Activated T-cell treated with anti-CD3 and anti-CD28 coated beads for 1 hour (primary cell): ENCODE results near the gene RBP2.

Source experiments
- DNase-seq: peaks from one replicate; pipeline ENCODE4 v3.0.0-alpha.2; 2020; ENCODE audit warnings: low read depth

The RBP2 gene

DNA sequence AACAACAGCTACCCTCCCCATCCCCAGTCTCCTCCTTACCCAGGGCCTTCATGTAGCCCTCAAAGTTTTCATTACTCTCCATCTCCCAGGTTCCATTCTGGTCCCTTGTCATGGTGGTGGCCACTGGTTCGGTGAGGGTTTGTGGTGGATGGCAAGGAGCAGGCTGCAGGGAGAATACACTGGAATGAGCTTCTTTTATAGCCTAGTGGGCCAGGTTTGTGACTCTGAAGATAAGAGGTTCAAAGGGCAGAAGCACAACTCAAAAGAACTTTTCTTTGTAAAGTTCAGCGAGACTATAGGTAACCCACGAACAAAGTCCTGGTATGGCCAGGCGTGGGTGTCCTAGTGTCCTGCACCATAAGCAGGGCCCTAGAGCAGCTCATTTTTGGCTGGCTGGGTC, at the start of gene RBP2:
Gene RBP2, minus strand, starts transcription at position 169 of the 400 bp plus-strand sequence. Its CDS starts 57 bp downstream, at position 112.
- DNase-seq: no peak

DNA sequence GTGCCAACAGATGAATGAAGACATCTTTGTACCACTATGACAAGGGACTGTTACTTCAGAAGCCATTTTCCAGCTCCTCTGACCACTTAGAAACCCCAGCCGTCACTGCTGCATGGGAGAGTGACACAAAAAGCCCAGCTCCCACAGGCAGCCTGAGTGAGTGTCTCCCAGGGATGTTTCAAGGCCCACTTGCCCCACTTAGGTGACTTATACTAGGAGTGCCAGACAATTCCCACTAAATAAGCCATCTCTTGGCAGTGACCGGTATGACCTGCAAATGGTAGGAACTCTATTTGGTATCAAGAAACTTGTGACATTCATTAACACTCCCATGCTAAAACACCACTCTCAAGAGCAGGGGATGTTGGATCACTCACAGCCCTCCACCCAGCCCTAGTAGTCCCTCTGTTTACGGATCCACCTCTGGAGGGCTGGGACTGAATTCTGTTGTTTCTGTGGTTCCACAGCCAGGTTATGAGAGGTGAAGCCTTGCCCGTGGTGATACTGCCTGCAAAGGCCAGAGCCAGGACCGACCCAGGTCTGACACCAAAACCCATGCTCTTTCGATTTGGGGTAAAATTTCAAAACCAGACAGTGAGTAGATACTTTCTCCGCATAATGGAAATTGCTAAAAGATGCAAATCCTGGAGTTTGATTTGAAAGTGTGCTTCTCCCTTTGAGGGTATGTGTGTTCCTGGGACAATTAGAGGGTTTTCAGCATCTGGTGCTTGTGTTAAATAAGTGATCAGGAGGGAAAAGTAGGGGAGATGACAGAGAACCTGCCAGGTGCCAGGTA, 48.7 kb upstream of the RBP2 start:
- DNase-seq: no peak

DNA sequence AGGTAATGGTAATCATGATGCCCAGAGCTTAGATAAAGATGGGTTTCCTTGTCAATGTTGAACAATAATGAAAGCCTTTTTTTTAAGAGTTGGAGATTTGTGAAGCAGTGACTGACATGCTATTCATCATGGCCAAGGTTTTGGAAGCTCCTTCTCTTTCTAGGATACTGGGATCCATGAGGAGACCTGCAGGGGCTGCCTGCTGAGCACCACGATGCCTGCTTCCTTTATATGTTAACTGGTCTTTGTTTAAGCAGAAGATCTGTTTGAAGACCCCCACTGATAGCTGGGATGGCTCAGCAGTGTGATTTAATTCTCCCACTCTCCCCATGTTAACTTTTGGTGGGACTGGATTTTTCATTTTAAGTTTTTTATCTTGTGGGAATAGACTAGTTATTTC, 47.4 kb upstream of the RBP2 start:
- no peak for DNase-seq

DNA sequence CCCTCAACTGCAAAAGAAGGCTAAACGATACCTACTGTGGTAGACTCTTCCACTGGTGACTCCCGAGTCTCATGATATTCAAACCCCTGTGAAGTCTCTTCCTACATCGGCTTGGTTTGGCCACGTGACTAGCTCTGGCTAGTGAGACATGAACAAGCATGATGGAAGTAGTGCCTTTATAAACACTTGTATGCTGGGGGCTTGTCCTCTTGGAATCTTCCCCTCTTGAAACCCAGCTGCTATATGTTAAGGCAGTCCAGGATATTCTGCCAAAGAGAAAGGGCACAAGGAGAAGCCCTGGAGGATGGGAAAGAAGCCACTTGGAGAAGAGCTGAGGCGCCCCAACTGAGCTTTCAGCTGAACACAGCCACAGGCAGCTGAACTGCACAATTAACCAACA, 46.9 kb upstream of the RBP2 start:
- DNase-seq: no peak

DNA sequence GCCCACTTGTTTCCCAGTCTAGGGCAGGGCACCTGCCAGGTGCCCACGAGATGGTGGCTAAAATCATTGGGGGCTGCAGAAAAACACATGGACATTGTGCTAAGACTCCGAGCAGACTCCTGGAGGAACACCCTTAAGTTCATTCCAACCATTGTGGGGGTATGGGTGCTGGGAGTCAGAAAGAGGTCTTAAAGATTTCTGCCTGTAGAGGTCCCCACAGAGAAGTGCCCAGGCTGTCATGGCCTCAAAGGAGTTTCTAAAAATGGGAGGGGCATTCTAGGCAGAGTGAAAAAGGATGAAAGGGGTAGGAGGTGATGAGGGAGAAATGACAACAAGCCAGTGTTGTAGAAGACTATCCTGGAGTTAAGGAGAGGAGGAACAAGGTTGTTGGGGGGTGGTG, 46.1 kb upstream of the RBP2 start:
- DNase-seq: no peak

DNA sequence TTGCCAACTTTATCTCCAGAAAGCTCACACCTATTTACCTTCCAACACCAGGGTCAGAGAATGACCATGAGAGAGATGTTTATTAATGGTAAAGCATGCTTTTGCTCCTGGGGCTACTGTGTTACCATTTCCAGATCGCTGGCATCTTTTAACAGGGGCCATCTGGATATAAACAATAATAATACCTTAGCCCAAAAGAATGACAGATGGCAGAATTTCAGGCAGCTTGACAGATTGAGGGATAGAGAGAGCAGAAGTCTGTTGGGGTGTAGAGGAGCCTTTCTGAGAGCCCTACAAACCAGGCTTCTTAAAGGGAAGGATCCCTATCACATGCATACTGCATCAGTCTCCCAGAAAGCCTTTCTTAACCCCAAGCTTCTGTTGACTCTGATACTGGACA, 45.5 kb upstream of the RBP2 start:
- no peak for DNase-seq

DNA sequence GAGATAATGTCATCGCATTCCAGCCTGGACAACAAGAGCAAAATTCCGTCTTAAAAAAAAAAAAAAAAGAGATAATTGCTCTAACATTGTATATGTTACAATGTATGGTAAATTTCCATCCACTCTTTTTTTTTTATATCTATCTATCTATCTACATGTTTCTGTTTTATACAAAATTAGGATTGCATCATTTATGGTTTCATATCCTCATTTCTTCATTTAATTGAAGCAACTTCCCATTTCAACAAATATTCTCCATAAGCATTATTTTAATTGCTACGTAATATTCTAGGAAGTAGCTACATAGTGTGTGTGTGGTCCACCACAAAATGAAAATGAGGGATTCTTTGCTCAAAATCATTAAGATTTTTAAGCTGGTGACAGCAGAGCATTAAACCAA, 44.8 kb upstream of the RBP2 start:
- DNase-seq: no peak

DNA sequence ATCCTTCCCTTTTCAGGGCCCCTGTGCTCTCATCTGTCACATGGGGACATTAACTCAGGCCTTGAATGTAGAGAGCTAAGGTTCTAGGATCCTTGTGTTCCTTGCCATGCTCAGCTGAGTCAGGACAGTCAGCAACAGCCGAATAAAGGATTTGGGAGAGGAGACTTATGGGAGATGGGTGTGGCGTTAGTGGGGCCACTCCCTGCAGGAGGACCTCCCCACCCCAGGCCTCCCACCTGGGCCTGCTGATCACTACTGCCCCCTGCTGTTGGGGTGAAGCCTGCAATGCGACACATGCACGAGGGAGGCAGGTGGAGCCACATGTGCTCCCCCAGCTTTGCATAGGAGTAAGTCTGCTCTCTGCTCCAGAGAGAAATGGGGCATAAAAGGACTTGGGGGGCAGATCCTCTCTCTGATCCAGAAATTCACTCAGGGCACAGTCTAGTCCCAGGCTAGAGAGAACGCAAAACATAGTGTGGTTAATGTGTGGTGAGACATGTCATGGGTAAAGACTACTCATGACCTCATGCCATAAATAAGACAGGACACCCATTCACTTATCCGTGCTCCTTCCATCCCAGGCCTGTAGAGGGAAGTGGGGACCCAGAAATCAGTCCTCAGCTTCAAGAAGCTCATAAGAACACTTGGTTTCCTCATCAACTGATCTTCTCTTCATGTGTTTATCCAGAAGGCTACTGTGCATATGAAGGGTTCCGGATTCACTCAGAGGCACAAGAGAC, 43.9 kb upstream of the RBP2 start:
- DNase-seq: no peak

DNA sequence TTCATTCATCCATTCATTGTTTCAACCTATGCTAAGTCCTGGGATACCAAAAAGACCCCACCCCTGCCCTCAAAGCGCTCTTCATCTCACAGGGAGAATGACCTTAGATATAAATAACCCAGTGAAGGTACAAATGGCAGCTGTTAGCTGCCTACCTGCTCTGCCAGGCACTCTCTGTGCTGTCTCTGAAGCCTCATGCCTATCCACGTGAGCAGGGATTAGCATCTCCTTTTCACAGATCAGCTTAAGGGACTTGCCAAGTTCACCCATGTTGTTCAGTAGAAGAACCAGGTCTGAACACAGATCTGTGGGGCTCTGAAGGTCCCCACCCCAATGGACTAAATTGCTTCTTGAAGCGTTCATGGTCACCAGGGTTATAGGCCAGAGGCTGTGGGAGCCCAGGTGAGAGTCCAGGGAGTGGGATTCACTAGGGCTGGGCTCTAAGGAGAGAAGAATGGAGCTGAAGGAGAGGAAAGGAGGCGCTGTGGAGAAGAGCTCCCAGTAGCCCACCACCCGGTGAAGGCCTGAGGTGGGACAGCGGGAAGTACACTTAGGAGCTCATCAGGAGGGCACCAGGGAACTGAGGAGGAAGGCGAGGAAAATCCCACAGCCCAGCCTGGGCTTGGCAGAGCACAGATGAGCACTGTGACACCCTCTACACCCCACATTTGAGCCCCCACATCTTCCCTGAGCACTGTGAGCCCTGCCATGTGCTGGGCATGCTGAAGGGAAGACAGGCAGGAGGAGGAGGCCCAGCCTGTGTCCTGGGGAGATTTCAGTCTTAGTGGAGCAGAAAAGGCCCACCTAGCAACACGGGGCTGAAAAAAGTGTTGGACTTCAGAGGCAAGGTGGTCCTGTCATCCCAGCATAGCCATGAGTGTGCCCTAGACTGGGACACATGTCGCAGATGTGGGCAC, 42.9 kb upstream of the RBP2 start:
- DNase-seq: no peak

DNA sequence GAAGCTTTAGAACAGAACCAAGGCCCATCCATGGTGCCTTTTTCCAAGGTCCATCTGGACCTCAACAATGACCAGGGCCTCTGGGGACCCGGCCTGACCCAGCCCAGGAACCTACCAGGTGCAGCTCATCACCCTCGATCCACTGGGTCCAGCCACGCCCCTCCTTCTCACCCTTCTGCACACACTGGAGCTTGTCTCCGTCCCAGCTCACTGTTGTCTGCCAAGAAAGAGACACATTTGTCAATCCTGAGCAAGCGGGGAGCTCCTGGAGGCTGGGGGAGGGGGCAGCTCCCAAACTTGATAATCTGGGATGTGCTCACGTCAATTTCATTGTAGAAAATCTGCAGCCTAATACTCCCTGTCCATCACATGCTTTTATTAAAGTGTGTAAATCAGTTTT, 42.0 kb upstream of the RBP2 start:
- no peak for DNase-seq

DNA sequence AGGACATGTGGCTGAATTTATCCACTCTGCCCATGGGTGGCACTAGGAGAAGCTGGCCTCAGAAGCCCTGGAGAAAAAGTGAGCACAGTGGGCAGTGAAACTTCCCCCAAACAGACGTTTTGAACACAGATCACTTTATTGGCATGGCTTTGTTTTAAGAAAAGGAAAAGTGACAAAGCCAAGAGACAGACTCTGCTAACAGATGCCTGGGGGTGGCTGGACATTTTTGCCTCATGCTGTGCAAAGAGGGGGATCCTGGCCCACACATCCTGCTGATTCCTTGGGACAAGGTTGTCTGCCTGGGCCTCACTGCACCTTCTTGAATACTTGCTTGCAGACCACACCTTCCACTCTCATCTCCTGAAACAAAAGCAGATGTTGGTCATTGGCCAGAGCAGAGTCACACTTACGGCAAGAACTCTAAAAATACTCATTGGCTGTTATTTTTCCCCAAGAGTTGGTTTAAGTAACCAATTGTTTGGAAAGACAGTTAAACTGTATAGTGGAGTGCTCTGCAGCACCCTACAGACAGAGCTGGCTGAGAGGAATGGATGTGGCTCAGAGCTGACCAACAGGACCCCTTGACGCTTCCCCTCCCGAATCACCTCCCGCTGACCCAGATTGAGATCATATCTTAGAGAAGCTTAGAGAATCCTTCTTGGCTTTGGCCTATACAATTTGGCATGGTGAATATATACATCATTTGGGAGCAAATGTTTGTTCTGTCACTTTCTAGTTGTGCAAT, 41.2 kb upstream of the RBP2 start:
- DNase-seq: no peak

DNA sequence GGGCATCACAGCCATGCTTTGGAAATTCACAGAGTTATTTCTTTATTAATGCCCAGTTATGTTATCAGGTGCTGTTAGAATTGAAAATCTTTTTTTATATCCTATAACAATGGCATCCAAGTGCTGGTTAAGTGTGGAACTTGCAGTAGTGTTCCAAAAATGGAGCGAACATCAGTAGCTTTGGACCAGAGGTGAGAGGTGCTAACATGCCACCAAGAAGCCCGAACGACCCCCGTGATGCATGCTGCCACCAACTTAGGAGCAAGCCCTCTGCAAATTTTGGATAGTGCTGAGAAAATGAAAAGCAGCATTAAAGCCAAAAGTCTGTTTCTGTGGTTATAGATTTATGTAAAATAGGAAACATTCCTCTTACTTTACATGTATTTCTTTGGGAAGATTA, 38.4 kb upstream of the RBP2 start:
- no peak for DNase-seq

DNA sequence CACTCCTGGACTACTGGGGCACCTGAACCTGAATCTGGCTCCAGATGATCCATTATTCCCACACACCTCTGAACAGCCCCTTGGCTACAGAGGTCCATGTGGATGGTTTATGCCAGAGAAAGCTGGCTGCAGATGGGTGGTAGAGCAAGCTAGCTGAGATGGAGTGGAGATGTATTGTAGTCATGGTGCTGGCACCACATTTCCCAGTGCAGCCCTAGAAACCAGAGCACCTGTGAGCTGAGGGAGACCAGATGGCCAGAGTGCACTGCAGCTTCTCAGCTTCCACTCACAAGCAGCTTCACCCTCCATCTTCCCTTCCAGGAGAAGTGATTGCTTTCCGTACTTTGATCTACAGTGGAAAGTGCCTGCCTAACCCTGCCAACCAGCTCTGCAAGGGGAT, 33.3 kb upstream of the RBP2 start:
- DNase-seq: no peak

DNA sequence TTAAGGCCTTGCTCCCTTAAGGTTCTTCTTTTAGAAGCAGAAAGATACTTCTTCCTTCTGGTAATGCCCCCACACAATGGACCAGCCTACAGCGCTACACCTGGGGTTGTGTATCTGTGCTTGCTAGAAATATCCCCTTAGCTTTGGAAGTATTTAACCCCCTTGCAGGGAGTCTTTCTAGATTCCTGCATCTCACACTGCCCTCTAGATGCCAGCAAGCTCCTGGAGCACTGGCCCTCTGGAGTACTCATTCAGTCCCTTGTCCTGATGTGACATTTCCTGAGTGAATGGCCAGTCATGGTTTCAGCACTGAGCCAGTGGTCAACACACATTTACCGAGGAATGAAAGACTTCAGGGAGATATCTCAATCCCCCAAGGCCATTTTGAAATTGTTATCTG, 30.4 kb upstream of the RBP2 start:
- no peak for DNase-seq

DNA sequence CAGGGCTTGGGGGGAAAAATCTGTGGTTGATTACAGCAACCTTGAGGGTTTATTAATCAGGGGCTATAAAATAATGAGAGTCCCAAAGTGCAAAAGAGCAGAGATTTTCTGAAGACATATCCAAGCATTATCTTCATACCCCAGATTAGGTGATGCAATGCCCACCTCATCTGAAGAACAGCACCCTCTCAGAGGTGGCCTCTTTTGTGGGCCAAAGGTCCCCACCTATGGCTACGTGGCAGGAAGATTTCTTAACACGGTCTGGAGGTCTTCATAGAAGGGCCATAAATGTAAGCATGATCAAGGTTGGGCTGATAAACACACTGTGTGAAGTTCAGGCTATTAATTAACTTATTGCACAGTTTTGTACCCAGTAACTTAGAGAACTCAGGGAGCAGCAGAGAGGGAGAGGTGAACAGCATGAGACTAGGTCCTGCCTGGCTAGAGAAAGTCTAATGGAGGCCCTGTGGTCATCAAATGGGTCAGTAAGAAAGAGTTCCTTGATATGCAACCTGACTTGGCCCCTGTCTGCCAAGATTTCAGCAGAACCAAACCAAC, 29.6 kb upstream of the RBP2 start:
- no peak for DNase-seq

DNA sequence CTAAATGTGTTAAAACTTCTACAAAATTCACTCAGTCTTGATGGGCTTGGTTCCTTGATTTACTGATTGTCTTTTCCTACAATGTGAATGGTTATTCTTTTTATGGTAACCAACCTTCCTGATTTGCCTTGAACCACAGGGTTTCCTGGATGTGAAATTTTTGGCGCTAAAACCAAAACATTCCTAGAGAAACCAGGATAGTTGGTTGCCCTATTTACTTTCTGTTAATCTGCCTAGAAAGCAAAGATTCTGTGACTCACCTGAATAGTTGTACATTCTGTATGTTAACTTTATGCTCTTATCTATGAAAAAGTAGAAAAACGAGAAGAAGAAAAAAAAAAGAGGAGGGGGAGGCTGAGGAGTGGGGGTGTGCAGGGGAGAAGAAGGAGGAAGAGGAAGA, 23.2 kb upstream of the RBP2 start:
- DNase-seq: no peak

DNA sequence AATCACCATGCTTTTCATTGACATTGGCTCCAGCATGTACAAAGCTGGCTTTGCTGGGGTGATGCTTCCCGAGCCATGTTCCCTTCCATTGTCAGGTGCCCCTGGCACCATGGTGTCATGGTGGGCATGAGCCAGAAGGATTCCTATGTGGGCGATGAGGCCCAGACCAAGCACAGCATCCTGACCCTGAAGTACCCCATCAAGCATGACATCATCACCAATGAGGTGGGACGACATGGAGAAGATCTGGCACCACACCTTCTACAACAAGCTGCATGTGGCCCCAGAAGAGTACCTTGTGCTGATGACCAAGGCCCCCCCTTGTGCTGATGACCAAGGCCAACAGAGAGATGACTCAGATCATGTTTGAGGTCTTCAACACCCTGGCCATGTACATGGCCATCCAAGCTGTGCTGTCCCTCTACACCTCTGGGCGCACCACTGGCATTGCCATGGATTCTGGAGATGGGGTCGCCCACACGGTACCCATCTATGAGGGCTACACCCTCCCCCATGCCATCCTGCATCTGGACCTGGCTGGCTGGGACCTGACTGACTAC, 17.6 kb upstream of the RBP2 start:
- no peak for DNase-seq

DNA sequence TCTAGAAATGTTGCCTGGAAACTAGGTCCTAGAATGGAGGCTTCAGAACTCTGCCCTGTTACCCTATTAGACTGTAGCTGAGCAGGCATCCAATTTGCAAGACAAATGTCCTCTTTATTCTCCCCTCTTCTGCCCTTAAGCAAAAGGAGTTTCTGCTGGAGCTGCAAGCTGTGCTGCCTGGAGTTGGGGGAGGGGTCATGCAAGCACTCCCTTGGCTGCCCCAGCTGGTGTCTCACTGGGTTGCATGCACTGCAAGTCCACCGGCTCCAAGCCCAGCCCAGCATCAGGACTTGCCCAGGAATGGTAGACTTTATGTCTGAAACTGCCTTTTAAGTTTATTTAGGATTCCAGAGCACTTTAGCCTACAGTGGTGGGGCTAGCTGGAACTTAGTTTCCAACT, 15.7 kb upstream of the RBP2 start:
- DNase-seq: no peak

DNA sequence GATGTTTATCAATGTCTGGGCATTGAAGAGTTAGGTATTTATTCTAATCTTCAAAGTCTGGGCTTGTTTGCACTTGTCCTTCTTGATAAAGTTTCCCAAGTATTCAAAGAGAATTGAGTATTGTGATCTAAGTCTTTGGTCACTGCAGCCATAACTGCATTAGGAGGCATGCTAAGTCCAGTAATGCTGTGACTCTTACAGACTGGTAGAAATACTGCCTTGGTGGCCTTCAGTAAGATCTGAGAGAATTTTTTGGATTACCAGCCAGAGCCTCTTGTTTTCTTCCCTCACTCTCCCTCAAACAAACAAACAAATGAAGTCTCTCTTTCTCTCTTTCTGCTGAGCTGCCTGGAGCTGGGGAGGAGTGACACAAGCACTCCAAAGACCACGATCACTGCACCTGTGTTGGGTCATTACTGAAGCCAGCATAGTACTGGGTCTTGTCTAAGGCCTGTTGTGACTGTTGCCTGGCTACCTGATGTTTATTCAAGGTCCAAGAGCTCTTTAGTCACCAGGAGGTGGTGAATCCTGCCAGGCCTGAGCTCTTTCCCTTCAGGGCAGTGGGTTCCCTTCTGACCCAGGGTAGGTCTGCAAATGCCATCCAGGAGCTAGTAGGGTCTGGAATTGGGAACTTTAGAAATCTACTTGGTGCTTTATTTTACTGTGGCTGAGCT, 14.8 kb upstream of the RBP2 start:
- no peak for DNase-seq

DNA sequence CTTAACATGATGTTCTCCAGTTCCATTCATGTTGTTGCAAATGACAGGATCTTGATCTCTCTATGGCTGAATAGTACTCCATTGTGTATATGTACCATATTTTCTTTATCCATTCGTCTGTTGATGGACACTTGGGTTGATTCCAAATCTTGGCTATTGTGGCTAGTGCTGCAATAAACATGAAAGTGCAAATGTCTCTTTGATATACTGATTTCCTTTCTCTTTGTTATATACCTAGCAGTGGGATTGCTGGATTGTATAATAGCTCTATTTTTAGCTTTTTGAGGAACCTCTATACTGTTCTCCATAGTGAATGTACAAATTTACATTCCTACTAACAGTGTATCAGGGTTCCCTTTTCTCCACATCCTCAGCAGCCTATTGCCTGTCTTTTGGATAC, 5.9 kb upstream of the RBP2 start:
- DNase-seq: no peak

DNA sequence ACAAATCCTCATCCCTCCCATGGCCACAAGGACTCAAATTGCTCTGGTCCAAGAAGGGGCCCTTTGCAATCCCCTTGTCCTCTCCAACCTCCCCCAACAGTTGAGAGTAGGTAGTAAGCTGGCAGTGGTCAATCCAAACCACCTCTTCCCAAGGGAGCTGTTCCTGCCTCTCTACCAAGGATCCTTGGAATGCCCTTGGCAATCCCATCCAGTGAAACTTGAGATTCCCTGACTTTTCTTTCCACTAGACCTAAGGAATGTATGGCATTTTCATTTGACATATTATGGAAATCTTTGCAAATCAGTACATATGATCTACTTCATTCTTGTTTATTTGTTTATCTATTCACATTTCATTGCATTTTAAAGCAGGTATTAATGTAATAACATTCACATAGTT, 4.8 kb upstream of the RBP2 start:
- DNase-seq: no peak
